Activated T-helper 1 cell treated with anti-CD3 and anti-CD28 coated beads, Interleukin-2, amount 50 U/mL, for 16 hours (primary cell): Measurements from ENCODE around the gene PCSK5.
"Not testable (repeated sequence)": the region's sequence is repeated elsewhere in the genome, so short reads cannot be mapped to it uniquely, and the experiment has no call there.

ENCODE experiments used
- DNase-seq, 2 donors: peaks; one replicate each; pipeline ENCODE4 v3.0.0-alpha.2; 2020; ENCODE audit warnings: low read depth in 1 of 2, low spot score in 1 of 2

The PCSK5 gene

GRCh38 chr9:76349865-76350264 lies 459.4 kb downstream of the PCSK5 start:
- no peak for DNase-seq

- DNase-seq: no peak
These were observed 460.5 kb downstream of the PCSK5 start for GRCh38 chr9:76351006-76351405.

GRCh38 chr9:76352026-76352620 lies 461.6 kb downstream of the PCSK5 start:
- no peak for DNase-seq

- no peak for DNase-seq
These were observed 462.8 kb downstream of the PCSK5 start for GRCh38 chr9:76353280-76353679.

GRCh38 chr9:76354221-76354620 lies 463.7 kb downstream of the PCSK5 start:
- no peak for DNase-seq

- DNase-seq: no peak
These were observed 465.4 kb downstream of the PCSK5 start for GRCh38 chr9:76355886-76356285.

GRCh38 chr9:76357555-76357954 lies 467.1 kb downstream of the PCSK5 start:
- DNase-seq: no peak

GRCh38 chr9:76358628-76359280 lies 468.3 kb downstream of the PCSK5 start:
- no peak for DNase-seq

GRCh38 chr9:76359365-76359764 lies 468.9 kb downstream of the PCSK5 start:
- DNase-seq: no peak

- no peak for DNase-seq
These were observed 469.3 kb downstream of the PCSK5 start for GRCh38 chr9:76359766-76360165.

GRCh38 chr9:76362332-76363031 lies 472.0 kb downstream of the PCSK5 start:
- not testable (repeated sequence) for DNase-seq

GRCh38 chr9:76363032-76363395 lies 472.5 kb downstream of the PCSK5 start:
- DNase-seq: no peak

GRCh38 chr9:76365028-76365427 lies 474.6 kb downstream of the PCSK5 start:
- DNase-seq: no peak

- no peak for DNase-seq
These were observed 475.8 kb downstream of the PCSK5 start for GRCh38 chr9:76366275-76366674.

- DNase-seq: no peak
These were observed 479.1 kb downstream of the PCSK5 start for GRCh38 chr9:76369583-76369982.

- DNase-seq: no peak
These were observed 480.0 kb downstream of the PCSK5 start for GRCh38 chr9:76370396-76371023.

GRCh38 chr9:76371901-76372300 lies 481.4 kb downstream of the PCSK5 start:
- no peak for DNase-seq

- DNase-seq: no peak
These were observed 481.9 kb downstream of the PCSK5 start for GRCh38 chr9:76372336-76372735.

GRCh38 chr9:76373173-76373783 lies 482.8 kb downstream of the PCSK5 start:
- no peak for DNase-seq

- no peak for DNase-seq
These were observed 483.5 kb downstream of the PCSK5 start for GRCh38 chr9:76373784-76374474.
